K562 (cell line): Measurements from ENCODE around the gene ZNF585A. TPM values are rescaled to one million over a fixed set of nuclear protein-coding genes. Genes with fewer than 3 reads are reported as not detected.

Experiments used
- BACH1 ChIP-seq: fragments of 200-800 bp; sonication (Bioruptor generic); IDR thresholded peaks from 2 replicates; pipeline ENCODE4 v1.6.1; 2016; ENCODE audit warnings: missing genetic modification characterization, missing compliant biosample characterization
- BRD4 ChIP-seq: fragments of 200-600 bp; sonication (generic); IDR thresholded peaks from 2 replicates; pipeline ENCODE4 v1.6.1; 2017; ENCODE audit warnings: inconsistent platforms
- CBFA2T3 ChIP-seq: fragments of 450-650 bp; IDR thresholded peaks from 2 replicates; pipeline ENCODE4 v1.6.1; 2017
- CBX2 ChIP-seq: fragments of 200-600 bp; sonication (generic); IDR thresholded peaks from one replicate; pipeline ENCODE4 v1.6.1; 2012; ENCODE audit warnings: mild to moderate bottlenecking, low read length, inconsistent platforms; ENCODE audit not compliant: insufficient read depth, poor library complexity, severe bottlenecking
- CCNT2 ChIP-seq: IDR thresholded peaks from 2 replicates; pipeline ENCODE4 v1.6.1; 2011; ENCODE audit warnings: borderline replicate concordance, low read depth, mild to moderate bottlenecking, moderate library complexity, mixed read lengths, low read length; ENCODE audit not compliant: insufficient read length; ENCODE audit errors: extremely low read depth
- CHD1 ChIP-seq: fragments of 200-600 bp; sonication (generic); IDR thresholded peaks from one replicate; pipeline ENCODE4 v1.6.1; 2012; ENCODE audit warnings: mild to moderate bottlenecking, moderate library complexity, low read length, inconsistent platforms
- ELF2 ChIP-seq: fragments of 250-450 bp; sonication (Bioruptor Pico); IDR thresholded peaks from 2 replicates; pipeline ENCODE4 v1.5.0; 2021; ENCODE audit warnings: mild to moderate bottlenecking
- ELK3 ChIP-seq: fragments of 450-650 bp; formaldehyde crosslinking; IDR thresholded peaks from 2 replicates; pipeline ENCODE4 v1.4.0; 2020; ENCODE audit warnings: mild to moderate bottlenecking
- ETV1 ChIP-seq: fragments of 450-650 bp; conservative IDR thresholded peaks from 2 replicates; pipeline ENCODE4 v1.6.1; 2016; ENCODE audit warnings: missing genetic modification characterization, control low read depth, low read depth, missing compliant biosample characterization
- FOXA3 ChIP-seq, 2 experiments: fragments of 450-650 bp in 1 of 2; sonication (generic) in 1 of 2; formaldehyde crosslinking; IDR thresholded peaks in 1 of 2; conservative IDR thresholded peaks in 1 of 2; 2 replicates each; pipeline versions ENCODE4 v1.4.0 to v1.8.0; 2020 to 2022; ENCODE audit warnings: mild to moderate bottlenecking in 2 of 2, missing genetic modification reagents in 1 of 2
- HDGF ChIP-seq: fragments of 450-650 bp; IDR thresholded peaks from 2 replicates; pipeline ENCODE4 v1.6.1; 2016
- HIVEP1 ChIP-seq: fragments of 250-450 bp; sonication (Bioruptor Pico); IDR thresholded peaks from 2 replicates; pipeline ENCODE4 v1.4.0; 2020; ENCODE audit warnings: mild to moderate bottlenecking
- HNRNPK ChIP-seq: fragments of 200-400 bp; formaldehyde crosslinking; IDR thresholded peaks from one replicate; pipeline ENCODE4 v1.6.1; 2018; ENCODE audit warnings: mild to moderate bottlenecking, low read depth, low read length; ENCODE audit not compliant: poor library complexity, severe bottlenecking
- MYNN ChIP-seq, 2 experiments: sonication (generic); formaldehyde crosslinking in 1 of 2; IDR thresholded peaks; 2 replicates each; pipeline versions ENCODE4 v1.5.0 to v1.6.1; 2016 to 2020; ENCODE audit warnings: antibody characterized with exemption in 1 of 2, missing genetic modification reagents in 1 of 2
- NCOA6 ChIP-seq: fragments of 450-650 bp; IDR thresholded peaks from 2 replicates; pipeline ENCODE4 v1.6.1; 2017; ENCODE audit warnings: mild to moderate bottlenecking
- NFE2L1 ChIP-seq: fragments of 450-650 bp; IDR thresholded peaks from 2 replicates; pipeline ENCODE4 v1.6.1; 2016; ENCODE audit warnings: missing genetic modification characterization, low read depth, mild to moderate bottlenecking, missing compliant biosample characterization, moderate library complexity, borderline replicate concordance
- POLR3A ChIP-seq: IDR thresholded peaks from 2 replicates; pipeline ENCODE4 v1.6.1; 2011; ENCODE audit warnings: borderline replicate concordance, mild to moderate bottlenecking, moderate library complexity; ENCODE audit not compliant: insufficient read length, insufficient read depth; ENCODE audit errors: extremely low read depth
- SIRT6 ChIP-seq: IDR thresholded peaks from one replicate; pipeline ENCODE4 v1.6.1; 2012; ENCODE audit warnings: low read depth, mild to moderate bottlenecking, control low read depth, inconsistent platforms, low read length, moderate library complexity
- SIX5 ChIP-seq, 2 experiments: IDR thresholded peaks; 2 replicates each; pipeline ENCODE4 v1.6.1; 2011; ENCODE audit warnings: low read length in 2 of 2, borderline replicate concordance in 1 of 2, low read depth in 1 of 2, mild to moderate bottlenecking in 1 of 2, moderate library complexity in 1 of 2; ENCODE audit not compliant: insufficient read depth in 1 of 2
- SMAD2 ChIP-seq: fragments of 150-350 bp; IDR thresholded peaks from 2 replicates; pipeline ENCODE4 v1.6.1; 2014; ENCODE audit warnings: low read depth, mild to moderate bottlenecking, low read length
- TAF7 ChIP-seq: fragments of 450-650 bp; IDR thresholded peaks from 2 replicates; pipeline ENCODE4 v1.6.1; 2016; ENCODE audit warnings: missing genetic modification characterization, missing compliant biosample characterization
- THRB ChIP-seq: fragments of 450-650 bp; formaldehyde crosslinking; conservative IDR thresholded peaks from 2 replicates; pipeline ENCODE4 v1.4.0; 2022; ENCODE audit warnings: mild to moderate bottlenecking, missing genetic modification characterization
- ZFP1 ChIP-seq: fragments of 450-650 bp; formaldehyde crosslinking; IDR thresholded peaks from 2 replicates; pipeline ENCODE4 v1.4.0; 2020; ENCODE audit warnings: mild to moderate bottlenecking, mixed read lengths
- ZNF165 ChIP-seq: fragments of 250-450 bp; sonication (Bioruptor Pico); IDR thresholded peaks from 2 replicates; pipeline ENCODE4 v1.4.0; 2020; ENCODE audit warnings: borderline replicate concordance
- ZNF24 ChIP-seq: fragments of 450-650 bp; IDR thresholded peaks from 2 replicates; pipeline ENCODE4 v1.6.1; 2016
- ZNF282 ChIP-seq: sonication (generic); formaldehyde crosslinking; IDR thresholded peaks from 2 replicates; pipeline ENCODE4 v1.8.1; 2023; ENCODE audit warnings: missing genetic modification reagents
- ZNF444 ChIP-seq: fragments of 250-450 bp; sonication (Bioruptor Pico); IDR thresholded peaks from 2 replicates; pipeline ENCODE4 v1.4.0; 2020; ENCODE audit warnings: mild to moderate bottlenecking, moderate library complexity
- ZNF584 ChIP-seq: fragments of 200-800 bp; sonication (Bioruptor generic); IDR thresholded peaks from 2 replicates; pipeline ENCODE4 v1.6.1; 2016; ENCODE audit warnings: low read depth, mild to moderate bottlenecking, missing genetic modification characterization, missing compliant biosample characterization
- polyA plus RNA-seq, 8 experiments: library from polyadenylated mRNA; depleted of rRNA in 4 of 8; stranded (reverse) in 5 of 8; unstranded in 3 of 8; fragments of >200 nt; fragmentation: Nextera tagmentation in 2 of 8; fragmentation: Illumina TruSeq in 1 of 8; extraction: Ambion mirVana in 2 of 8; extraction: Trizol in 1 of 8; gene quantifications; 2 replicates each; pipeline versions ENCODE4 v1.2.1 to v1.2.3, GENCODE V29; 2011 to 2014; ENCODE audit warnings: inconsistent platforms in 1 of 8, missing spikeins in 1 of 8
- total RNA-seq, 7 experiments: library from RNA; depleted of rRNA in 6 of 7; stranded (reverse); fragments of >200 nt in 6 of 7; fragmentation: Illumina TruSeq in 2 of 7; extraction: Trizol in 2 of 7; gene quantifications; 2 replicates each; pipeline versions ENCODE4 v1.2.1 to v1.2.3, GENCODE V29; 2011 to 2021; ENCODE audit warnings: low replicate concordance in 1 of 7

Gene ZNF585A
- total and polyA plus RNA-seq, 9 of the 15 experiments (the other 6 are each of a cell fraction or from before 2014, with no cell fraction given): 5.6 to 31.0 (median 8.5) TPM

- TF ChIP-seq ZNF444 (CRISPR knock-in tag) (no peak), SMAD2 (no peak), POLR3A (no peak), NCOA6 (no peak), BACH1 (tag) (no peak; the same call in 1 of the 2 replicates), ZNF24 (no peak), HNRNPK (no peak), HDGF (peak; percentile 95; the same call in 1 of the 2 replicates), ZNF584 (no peak), MYNN (IDR thresholded peaks at IDR 0.05) (no peak), MYNN (CRISPR knock-in tag; IDR thresholded peaks at IDR 0.05) (no peak), ZNF282 (CRISPR knock-in tag) (no peak), FOXA3 (CRISPR knock-in tag; conservative IDR thresholded peaks at IDR 0.05 in 1 of 2, IDR thresholded peaks at IDR 0.05 in 1 of 2) (peak; percentile 52 to 63; a peak in 2 of 4 replicates), HIVEP1 (no peak), ELF2 (CRISPR knock-in tag) (no peak), TAF7 (tag) (peak; percentile 78), THRB (CRISPR knock-in tag) (peak; percentile 77; the same call in 1 of the 2 replicates), BRD4 (no peak), ZNF165 (no peak), CCNT2 (no peak), ETV1 (tag) (no peak; the same call in none of the 2 replicates), SIRT6 (no peak), CBX2 (no peak), SIX5 (IDR thresholded peaks at IDR 0.05; ENCODE audit: borderline replicate concordance in 1 of 2, insufficient read depth in 1 of 2, low read depth in 1 of 2, low read length in 2 of 2) (peak; percentile 41 to 47), CHD1 (no peak), NFE2L1 (tag) (no peak), ZFP1 (CRISPR knock-in tag) (no peak), CBFA2T3 (no peak), ELK3 (CRISPR knock-in tag) (no peak)
These were observed 45.5 kb upstream of the ZNF585A start, which contains the start of gene ZNF383 (continued) for GRCh38 chr19:37217775-37218591.
